ENCODE results near the gene TENT4A.

The TENT4A gene

GRCh38 chr5:6710551-6711318, 2.5 kb upstream of the TENT4A start:
- TF ChIP-seq CTCF (IDR thresholded peaks at IDR 0.05; ENCODE audit: borderline replicate concordance, control extremely low read depth, extremely low read depth, insufficient read depth, missing control alignments): no peak
- in situ Hi-C loops (cut with MboI; ENCODE audit: low sequenced_read_pairs, unreplicated experiment): no loop called here

GRCh38 chr5:6711409-6712141, 1.7 kb upstream of the TENT4A start:
- DNase-seq (ENCODE audit: low spot score): no peak
- in situ Hi-C loops (cut with MboI; ENCODE audit: low sequenced_read_pairs, unreplicated experiment): no loop called here
- TF ChIP-seq CTCF (IDR thresholded peaks at IDR 0.05; ENCODE audit: borderline replicate concordance, control extremely low read depth, extremely low read depth, insufficient read depth, missing control alignments): no peak

More at GRCh38 chr5:6710551-6711318, 2.5 kb upstream of the TENT4A start:
- DNase-seq (ENCODE audit: low spot score): no peak

GRCh38 chr5:6712142-6712576, 1.1 kb upstream of the TENT4A start:
- peak; percentile 55 for DNase-seq (ENCODE audit: low spot score)
- TF ChIP-seq CTCF (IDR thresholded peaks at IDR 0.05; ENCODE audit: borderline replicate concordance, control extremely low read depth, extremely low read depth, insufficient read depth, missing control alignments): no peak
- in situ Hi-C loops (cut with MboI; ENCODE audit: low sequenced_read_pairs, unreplicated experiment): no loop called here

- peak; percentile 91 for DNase-seq (ENCODE audit: low spot score)
- TF ChIP-seq CTCF (IDR thresholded peaks at IDR 0.05; ENCODE audit: borderline replicate concordance, control extremely low read depth, extremely low read depth, insufficient read depth, missing control alignments): peak; percentile 3
- in situ Hi-C loops (cut with MboI; ENCODE audit: low sequenced_read_pairs, unreplicated experiment): no loop called here
Measured at GRCh38 chr5:6712577-6713273, 507 bp upstream of the TENT4A start.

GRCh38 chr5:6714226-6715041, 1.2 kb downstream of the TENT4A start:
- DNase-seq (ENCODE audit: low spot score): no peak
- in situ Hi-C loops (cut with MboI; ENCODE audit: low sequenced_read_pairs, unreplicated experiment): no loop called here
- no peak for TF ChIP-seq CTCF (IDR thresholded peaks at IDR 0.05; ENCODE audit: borderline replicate concordance, control extremely low read depth, extremely low read depth, insufficient read depth, missing control alignments)

- TF ChIP-seq CTCF (IDR thresholded peaks at IDR 0.05; ENCODE audit: borderline replicate concordance, control extremely low read depth, extremely low read depth, insufficient read depth, missing control alignments): no peak
- DNase-seq (ENCODE audit: low spot score): no peak
- in situ Hi-C loops (cut with MboI; ENCODE audit: low sequenced_read_pairs, unreplicated experiment): no loop called here
Measured at GRCh38 chr5:6715271-6715670, 2.0 kb downstream of the TENT4A start.

Data from GM13976 (cell line).